ENCODE data around the gene ZMIZ1.

Gene ZMIZ1

DNA sequence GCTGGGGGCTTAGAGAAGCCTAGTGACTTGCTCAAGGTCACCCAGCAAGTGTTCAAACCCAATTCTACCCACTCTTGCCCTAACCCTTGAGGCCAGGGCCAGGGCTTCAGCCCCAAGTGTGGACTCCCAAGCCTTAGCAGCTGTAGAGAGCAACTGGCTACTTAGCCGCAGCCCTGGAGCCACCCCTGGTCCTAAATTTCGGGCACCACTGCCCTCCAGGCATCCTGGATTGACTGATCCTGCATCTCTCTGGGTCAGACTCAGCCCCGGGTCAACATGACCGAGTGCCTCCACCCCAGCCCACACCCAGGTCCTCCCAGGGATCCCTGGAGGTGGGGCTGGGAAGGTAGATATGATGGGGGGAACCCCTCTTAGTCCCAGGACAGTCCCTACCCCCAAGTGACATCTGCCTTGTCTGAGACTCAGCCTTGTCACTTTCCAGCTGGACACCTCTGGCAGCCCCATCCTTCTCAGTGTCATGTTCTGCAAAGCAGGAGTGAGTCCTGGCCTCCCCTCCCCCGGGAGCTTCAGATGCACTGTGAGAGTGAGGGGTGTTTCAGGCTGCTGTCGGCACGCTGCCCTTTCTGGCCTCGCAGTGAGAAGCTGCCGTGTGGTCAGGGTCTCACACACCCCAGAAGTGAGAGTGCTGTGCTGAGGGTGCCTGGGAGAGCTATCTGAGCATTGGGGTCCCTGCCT is 89.8 kb downstream of the ZMIZ1 start:
- DNase-seq = no peak

DNA sequence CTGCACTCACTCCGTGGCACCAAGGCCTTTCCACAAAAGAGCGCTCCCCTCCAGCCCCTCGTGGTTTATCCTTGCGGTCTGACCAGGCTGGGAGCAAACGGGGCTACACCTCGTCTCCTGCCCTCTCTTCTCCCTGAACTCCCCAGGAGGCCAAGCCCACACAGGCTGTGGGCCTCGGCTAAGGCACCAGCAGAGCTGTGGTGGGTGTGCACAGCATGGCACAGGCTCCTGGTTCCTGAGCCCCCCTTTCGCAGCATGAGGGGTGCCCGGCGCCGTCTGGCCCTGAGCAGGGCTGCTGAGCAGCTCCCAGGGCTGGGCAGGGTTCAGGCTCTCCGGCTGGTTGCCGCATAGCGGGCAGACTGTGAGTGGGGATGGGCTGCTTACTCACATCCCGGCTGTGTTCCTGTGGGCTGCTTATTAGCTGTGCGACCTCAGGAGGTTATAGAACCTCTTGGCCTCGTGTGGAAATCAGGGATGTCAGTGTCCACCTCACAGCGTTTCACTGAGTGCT is 90.4 kb downstream of the ZMIZ1 start:
- no peak for DNase-seq

DNA sequence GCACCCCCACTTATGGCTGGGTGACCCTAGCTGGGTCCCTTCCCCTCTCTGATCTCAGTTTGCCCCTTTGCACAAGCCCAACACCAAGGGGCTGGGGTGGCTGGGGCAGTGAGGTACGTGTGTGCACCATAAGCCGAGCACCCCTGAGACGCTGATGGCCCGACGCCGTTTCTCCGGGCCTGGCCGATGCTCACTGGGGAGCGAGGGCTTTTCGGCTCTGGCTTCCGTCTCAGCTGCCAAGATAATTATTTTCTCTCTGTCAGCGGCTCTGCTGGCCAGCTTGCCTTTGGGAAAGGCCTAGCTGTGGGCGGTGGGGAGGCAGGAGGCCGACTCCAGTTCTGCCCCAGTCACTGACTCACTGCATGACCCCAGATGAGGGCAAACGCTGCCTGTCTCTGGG is 91.0 kb downstream of the ZMIZ1 start:
- no peak for DNase-seq

DNA sequence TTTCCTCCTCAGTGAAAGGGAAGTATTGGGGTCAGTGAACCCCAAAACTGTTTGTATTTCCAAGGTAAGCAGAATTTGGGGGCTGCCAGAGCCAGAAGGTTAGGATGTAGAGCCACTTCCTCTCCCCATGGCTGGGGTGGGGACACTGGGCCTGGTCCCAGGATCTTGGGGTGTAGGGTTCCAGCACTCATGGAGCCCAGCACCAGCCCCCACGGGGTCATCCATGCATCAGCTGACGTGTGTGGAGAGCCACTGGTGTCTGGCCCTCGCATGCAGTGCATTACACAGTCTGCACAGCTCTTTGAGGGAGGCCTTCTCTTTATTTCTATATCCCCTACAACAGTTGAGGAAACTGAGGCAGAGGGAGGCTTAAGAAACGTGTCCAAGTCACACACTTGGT is 91.4 kb downstream of the ZMIZ1 start:
- DNase-seq = no peak

DNA sequence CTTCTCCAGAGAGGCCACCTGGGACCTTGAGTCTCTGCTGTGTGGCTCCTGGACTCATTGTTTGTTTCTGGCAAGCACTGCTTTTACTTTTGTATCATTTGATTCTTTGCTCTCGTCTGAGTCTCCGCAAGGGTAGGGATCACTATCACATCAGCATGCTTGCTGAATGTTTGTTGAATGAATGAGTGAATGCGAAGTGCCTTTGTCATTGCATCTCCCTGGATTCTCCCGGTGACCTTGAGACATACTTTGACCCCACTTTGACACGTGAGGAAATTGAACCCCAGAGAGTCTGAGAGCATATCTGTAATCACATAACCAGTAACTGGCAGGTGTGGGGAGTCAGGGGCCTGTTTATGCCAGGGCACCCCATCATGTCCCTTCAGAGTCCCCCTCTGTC is 92.8 kb downstream of the ZMIZ1 start:
- DNase-seq = no peak

DNA sequence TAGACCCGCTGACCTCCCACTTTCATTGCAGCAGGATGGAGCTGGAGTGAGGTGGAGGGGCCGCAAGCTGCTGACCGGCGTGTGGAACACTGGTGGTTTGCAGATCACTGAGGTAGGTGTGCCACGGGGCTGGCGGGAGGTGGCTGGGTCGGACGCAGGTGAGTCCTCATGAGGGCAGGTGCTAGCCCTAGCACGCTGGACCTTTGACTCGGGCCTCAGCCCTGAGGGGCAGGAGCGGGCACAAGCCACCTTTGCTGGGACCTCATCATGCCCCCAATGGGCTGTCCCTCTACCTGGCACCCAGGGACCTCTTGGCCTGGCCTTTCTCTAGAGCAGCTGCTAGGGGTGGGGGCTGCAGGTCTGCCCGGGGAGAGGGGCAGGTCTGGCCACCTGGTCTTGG is 93.3 kb downstream of the ZMIZ1 start:
- no peak for DNase-seq

DNA sequence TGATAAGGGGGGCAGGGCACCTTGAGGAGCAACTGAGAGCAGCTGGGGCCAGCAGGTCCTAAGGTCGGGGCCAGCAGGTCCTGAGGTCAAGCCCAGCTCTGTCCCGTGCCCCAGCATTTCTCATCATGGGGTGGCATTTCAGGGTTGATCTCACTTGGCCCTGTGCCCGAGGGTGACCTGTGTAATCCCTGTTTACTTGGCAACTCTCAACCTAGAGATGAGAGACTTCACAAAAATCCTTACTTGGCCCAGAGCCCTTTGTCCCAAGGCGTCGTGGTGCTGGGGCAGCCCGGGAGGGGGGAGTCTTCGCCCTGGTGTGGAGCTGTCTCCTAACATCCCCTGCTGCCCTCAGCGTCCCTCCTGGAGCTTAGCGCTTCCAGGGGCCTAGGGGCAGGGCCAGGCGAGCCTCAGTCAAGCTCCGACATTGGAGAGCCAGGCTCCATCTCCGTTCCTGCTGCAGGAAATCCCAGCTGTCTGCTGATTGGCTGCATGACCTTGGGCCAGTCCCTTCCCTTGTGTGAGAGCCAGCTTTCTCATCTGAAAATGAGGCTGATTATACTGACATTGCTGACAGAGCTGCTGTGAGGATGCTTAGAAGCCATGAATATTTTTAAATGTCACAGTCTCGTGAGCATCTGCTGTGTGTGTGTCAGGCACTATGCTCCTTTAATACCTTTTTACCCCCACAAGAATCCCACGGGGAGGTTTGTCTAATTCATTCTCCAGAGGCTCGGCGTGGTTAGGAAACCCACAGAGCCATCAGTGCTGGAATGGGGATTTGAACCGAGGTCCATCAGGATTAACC is 94.3 kb downstream of the ZMIZ1 start:
- DNase-seq = no peak

DNA sequence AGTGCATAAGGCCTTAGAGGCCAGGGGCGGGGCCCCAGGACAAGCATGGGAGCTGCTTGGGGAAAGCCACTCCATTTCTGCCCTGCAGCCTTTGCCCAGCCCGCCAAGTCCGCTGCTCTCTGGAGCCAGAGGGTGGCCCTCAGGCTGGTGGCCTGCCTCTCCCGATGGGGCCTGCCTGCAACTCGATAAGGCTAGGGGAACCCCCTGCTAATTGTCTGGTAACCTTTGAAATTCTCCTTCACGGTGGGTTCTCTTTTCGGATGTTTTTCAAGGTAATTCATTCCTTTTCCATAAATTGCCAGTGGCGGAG is 94.9 kb downstream of the ZMIZ1 start:
- DNase-seq = no peak

DNA sequence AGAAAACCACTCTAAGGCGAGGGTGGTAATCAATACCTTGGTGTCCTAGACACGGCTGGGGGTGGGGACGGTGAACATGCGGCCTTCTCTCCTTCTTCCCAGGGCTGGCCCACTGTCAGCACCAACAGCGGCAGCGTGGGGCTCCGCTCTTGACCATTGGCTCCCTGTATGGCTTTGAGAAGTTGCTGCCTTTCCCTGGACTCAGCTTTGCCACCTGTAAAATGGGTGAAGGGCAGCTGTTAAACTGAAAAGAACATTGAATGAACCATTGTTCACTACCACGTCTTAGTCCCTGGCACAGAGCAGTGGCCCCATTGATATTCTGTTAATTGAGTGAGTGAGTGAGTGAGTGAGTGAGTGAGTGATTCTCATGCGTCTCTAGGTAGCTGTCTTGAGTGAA is 95.3 kb downstream of the ZMIZ1 start:
- no peak for DNase-seq

DNA sequence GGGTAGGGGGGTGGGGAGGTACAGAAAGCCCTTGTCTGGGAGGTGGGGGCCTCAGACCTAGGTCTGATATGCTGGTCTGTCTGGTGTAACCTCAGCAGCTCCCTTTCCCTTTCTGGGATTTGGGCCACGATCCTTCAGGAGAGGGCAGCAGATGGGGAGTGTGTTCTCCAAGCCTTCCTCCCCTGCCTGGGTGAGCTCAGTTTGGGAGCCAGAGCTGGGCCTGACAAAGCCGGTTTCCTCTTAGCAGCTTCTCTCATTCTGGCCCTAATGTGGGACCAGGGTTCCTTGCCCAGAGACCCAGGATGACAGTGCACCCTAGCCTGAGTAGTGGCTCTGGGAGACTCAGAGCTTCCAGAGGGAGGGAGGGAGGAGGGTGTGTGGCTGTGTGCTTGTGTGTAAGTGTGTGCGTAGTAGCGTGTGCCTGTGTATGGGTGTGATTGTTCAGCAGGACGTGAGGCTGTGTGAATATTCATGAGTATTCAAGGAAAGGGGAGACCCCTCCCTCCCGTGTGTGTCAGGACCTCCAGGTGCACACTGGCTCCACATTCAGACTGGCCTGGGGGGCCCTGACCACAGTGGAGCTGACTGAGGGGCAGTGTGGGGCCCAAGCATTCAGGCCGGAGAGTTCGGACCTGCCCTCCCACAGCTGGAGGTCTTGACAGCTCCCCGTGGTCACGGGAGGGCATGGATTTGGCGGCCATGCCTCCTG is 96.5 kb downstream of the ZMIZ1 start:
- no peak for DNase-seq

DNA sequence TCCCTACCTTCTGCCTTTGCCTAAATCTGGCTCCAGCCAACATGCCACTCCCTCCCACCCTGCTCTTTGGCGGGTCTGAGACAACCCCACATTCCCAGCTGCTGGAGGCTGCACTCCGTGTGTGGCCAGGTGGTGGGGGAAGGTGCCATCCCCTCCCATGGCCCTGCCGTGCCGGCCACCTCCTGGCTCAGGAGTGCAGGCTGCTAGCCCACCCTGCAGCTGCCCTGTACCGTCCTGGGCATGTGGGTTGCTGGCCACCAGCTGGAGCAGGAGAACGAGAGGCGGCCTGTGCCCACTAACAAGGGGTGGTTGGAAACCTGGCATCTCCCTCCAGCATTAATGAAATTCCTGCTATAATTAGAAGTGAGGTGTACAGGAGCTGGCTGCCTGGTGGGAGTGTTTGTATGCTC is 97.6 kb downstream of the ZMIZ1 start:
- no peak for DNase-seq

DNA sequence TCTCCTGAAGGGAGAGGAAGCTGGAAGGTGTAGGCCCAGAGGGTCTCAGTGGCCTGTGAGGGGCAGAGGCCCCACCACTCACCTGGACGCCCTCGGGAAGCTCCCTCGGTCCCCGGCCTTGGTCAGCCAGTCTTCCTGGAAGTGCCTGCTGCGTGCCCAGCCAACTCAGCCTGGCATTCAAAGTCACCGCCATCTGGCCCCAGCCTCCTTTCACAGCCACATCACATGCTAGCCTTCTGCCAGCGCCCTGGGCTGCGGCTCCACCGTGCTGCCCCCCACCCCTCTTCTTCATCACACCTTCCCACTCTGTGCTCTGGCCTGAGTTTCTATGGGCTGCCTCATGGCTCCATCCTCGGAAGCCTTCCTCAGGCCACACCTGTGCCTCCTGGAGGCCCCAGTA is 98.0 kb downstream of the ZMIZ1 start:
- DNase-seq = no peak

DNA sequence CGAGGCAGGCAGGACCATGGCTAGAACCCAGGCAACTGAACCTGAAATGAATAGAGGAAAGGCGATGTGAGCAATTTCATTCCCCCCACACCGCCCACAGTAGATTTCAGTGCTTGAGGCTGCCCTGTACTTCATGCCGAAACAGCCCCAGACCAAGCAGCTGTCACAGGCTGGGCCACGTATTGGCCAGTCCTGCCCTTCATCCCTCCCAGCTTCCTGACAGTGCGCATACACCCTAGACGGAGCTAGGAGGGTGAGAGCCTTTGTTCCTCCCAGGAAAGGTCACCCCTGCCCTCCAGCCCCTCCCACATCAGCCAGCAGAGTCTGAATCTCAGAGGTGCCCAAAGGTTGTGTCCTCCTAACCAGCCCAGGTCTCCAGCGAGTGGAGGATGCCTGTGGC is 98.8 kb downstream of the ZMIZ1 start:
- no peak for DNase-seq

DNA sequence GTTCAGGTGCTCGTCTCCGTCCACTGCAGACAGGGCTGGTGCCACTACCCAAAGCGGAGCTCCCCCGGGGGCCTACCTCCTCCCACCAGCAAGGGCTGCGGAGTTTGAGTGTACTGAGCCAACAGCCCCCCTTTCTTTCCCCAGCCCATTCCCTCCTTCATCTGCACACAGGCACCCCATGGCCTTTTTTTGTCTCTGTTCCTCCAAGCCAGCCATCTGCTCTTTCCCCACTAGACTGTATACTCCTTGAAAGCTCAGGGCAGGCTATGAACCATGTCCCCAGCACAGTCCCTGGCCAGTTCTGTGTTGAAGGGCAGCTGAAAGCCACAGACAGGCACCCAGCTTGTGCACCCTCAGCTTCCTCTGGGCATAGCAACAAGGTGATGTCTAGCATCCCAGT is 99.4 kb downstream of the ZMIZ1 start:
- no peak for DNase-seq

DNA sequence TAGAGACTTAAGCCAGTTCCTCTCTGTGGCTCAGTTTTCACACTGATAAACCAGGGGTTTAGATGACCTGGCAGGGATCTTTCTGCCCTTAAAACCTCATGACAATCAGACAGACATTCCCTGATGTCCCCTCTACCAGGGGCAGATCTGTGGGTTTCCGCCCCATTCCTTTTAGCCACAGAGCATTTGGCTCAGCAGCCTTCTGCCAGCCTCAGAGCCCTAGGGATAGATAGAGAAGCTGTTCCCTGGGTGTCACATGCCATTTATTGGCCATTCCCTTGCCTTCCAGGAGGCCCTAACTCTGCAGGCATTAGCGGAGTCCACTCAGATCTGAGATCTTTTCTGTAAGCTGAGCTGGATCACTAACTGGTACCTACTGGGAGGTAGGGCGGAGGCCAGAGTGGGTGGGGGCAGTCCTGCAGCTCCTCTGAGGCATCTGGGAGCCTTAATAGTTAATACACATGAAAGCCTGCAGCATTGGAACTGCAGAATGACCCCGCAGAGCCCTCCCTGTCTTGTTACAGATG is 101.5 kb downstream of the ZMIZ1 start:
- DNase-seq = no peak

DNA sequence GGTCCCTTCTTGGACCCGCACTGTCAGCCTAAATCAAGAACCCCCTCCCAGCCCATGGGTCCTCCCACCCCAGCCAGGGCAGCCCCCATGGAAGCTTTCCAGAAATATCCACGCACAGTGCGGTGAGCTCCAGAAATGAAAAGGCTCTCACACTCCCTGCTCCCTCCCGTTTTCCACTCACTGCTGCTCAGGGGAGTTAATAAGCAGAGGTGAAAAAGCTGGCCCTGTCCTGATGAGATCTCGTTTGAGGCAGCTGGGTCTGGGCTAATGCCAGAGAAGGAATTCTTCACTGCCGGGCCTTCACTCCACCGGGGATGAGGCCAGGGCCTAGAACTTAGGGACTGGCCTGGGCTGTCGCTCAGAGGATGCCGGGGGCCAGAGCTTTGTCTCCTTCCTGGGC is 102.2 kb downstream of the ZMIZ1 start:
- DNase-seq = no peak

DNA sequence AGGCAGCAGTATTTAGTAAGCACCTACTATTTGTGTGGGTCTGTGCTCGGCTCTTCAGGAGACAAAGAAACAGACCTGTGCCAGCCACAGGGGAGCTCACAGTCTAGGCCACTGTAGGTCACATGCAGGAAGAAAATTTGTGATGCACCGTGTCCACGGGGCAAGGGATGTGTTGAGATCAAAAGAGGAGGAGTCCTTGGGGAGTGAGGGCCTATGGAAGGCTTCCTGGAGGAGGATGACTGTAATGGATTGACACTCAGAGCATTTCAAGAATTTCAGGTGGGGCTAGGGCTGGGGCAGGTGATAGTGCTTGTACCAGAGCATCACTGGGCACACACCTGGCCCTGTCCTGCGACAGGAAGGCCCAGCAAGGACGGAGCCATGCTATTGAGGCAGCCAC is 102.7 kb downstream of the ZMIZ1 start:
- no peak for DNase-seq

DNA sequence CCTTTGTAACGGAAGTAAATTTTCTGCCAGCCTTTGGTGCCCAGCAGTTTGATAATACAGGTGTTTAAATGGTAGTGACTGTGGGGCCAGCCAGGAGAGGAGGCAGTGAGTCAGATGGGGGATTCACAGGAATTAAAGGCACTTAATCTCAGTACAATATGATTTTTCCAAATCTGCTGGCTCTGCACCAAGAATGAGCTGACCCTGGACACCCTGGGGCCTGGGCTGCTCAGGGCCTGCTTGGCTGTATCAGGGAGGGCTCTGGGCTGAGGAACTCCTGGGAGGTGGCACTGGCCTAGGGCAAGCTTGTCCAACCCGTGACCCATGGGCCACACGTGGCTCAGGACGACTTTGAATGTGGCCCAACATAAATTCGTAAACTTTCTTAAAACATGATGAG is 104.1 kb downstream of the ZMIZ1 start:
- no peak for DNase-seq

DNA sequence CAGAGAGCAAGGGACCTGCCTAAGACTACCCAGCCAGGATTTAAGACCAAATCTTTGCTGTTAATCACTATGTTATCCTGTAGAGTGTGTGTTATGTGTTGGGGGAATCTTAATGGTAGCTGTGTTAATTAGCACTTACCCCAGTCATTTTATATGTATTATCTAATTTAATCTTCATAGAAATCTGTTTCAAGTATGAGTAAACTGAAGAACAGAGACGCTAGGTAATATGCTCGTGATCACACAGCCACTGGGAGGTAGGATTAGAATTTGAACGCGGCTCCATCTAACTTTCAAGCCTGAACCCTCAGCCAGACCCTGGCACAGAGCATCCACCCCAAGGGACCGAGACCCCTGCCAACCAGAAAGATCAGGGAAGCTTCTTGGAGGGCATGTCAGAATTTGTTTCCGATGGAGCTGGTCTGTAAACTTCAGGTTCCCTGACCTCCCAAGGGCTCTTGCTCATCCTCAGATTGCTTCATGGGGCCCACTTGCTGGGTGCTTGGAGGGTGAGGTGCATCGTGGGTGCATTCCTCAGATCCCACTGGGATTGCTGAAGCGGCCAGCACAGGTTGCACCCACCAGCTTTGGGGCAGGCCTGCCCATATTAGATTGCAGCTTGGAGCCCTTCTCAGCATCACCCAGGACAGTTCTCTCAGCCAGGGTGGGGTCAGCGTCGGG is 105.0 kb downstream of the ZMIZ1 start:
- no peak for DNase-seq

DNA sequence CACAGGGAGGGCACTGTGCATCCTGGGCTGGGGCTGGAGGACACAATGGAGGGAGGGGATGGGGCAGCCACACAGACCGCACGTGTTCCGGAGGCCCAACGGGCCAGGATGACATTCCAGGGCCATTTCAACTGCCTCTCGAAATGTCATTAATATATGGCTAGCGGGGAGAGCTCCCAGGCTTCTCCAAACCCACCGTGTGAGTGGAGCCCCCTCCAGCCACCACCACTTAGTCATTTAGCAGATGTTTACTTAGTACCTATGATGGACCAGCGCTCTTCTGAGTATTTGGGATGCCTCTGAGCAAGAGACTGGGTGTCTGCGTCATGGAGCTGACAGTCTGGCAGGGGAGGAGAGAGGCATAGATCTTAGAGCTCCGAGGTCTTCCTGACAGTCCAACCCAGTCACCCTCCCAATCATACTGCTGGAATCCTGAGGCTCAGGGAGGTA is 107.3 kb downstream of the ZMIZ1 start:
- no peak for DNase-seq

DNA sequence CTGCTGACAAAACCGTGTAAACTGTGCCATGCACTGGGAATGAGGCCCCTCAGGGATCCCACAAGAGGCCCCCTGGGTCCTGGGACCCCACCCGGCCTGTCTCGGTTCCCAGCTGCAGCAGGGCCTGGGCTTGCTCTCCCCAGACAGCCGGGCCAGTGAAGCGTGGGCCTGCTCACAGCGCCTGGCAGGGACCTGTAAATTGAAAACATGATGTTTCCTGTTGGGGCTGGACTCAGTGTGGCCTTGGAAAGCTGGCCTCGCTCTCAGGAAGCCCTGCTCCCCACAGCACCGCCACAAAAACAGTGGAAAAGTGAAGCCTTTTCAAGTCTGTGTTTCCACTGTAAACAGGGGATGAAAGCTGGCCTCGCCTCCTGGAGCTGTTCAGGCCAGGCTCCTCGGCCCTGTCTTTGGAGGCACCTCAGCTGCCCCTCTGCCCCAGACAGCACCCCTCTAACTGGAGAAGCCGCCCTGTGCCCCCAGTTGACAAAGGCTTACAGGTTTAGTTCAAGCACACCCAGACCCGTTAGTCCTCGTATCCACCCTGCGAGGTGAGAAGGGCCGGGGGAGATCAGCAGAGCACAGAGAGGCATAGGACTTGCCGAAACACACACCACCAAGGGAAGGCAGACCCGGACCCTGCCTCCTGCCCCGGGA is 108.3 kb downstream of the ZMIZ1 start:
- DNase-seq = no peak

DNA sequence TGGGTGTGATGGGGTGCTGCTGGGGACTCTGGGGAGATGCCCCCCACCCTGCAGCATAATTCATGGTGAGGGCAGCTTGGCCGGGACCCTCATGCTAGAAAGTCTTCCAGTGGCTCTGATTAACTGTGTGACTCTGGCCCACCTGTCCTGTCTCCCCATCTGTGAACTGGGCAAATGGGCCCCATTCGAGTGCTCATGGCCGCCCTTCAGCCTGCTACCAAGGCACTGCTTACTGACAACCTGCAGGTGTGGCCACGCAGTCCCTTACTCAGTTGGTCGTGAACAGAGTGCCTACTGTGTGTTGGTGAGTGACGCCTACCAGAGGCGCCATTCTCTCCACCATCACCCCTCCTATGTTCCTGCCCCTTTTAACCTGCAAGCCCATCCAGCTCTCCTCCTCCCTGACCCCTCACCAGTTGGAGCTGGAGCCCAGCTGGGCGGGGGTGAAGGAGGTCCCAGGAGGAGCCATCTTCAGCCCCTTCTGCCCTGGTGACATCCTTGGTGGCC is 109.4 kb downstream of the ZMIZ1 start:
- no peak for DNase-seq

All from T-helper 1 cell (primary cell).